Panc1 (cell line): ENCODE results near the gene IFT22. TPM values are rescaled to one million over a fixed set of nuclear protein-coding genes. Genes with fewer than 3 reads are reported as not detected.
"Not testable (repeated sequence)": the region's sequence is repeated elsewhere in the genome, so short reads cannot be mapped to it uniquely, and the experiment has no call there.

ENCODE experiments used
- ATAC-seq: fragments of 200-7000 bp; cut with Tn5 transposase; 2 replicates; pipeline ENCODE4 v1.9.1; 2020; ENCODE audit warnings: mild to moderate bottlenecking, moderate library complexity
- BruUV-seq: library from RNA; stranded (reverse); fragments of 400-500 nt; replicated peaks from 2 replicates; lab custom pipeline; 2021; lab: Mats Ljungman, UMichigan
- CTCF ChIA-PET: fragments of 300-600 bp; sonication (Branson Sonifier 250); formaldehyde crosslinking; loops from one replicate; lab custom pipeline; 2022; ENCODE audit warnings: antibody characterized with exemption; lab: Charles Lee
- POLR2A ChIA-PET: fragments of 300-600 bp; sonication (Branson Sonifier 250); formaldehyde crosslinking; loops from one replicate; lab custom pipeline; 2022; ENCODE audit warnings: antibody characterized with exemption; lab: Charles Lee
- DNase-seq: peaks from one replicate; pipeline ENCODE4 v3.0.0-alpha.2; 2010; ENCODE audit warnings: low read depth, low spot score
- H3K27ac ChIP-seq: 2 replicates; pipeline ENCODE4 v1.5.1; 2011; ENCODE audit warnings: mild to moderate bottlenecking, low read length, inconsistent platforms
- H3K27me3 ChIP-seq: fragments of 200-500 bp; sonication (Bioruptor generic); 2 replicates; pipeline ENCODE4 v1.6.0; 2014; ENCODE audit warnings: low read length, inconsistent platforms; ENCODE audit not compliant: control insufficient read depth, insufficient read depth
- H3K36me3 ChIP-seq: fragments of 200-500 bp; sonication (Bioruptor generic); 2 replicates; pipeline ENCODE4 v1.5.1; 2014; ENCODE audit warnings: inconsistent platforms, mild to moderate bottlenecking, low read length, moderate library complexity; ENCODE audit not compliant: control insufficient read depth, insufficient read depth
- H3K4me1 ChIP-seq: 2 replicates; pipeline ENCODE4 v1.5.1; 2011; ENCODE audit warnings: inconsistent platforms, mild to moderate bottlenecking, low read length, moderate library complexity; ENCODE audit not compliant: control insufficient read depth, insufficient read depth
- H3K4me3 ChIP-seq, 2 experiments: 2 replicates each; pipeline ENCODE4 v1.5.1; 2011 to 2012; ENCODE audit warnings: low read depth in 2 of 2, low read length in 2 of 2, mild to moderate bottlenecking in 2 of 2, inconsistent platforms in 1 of 2, moderate library complexity in 1 of 2
- H3K9me3 ChIP-seq: fragments of 200-500 bp; sonication (Bioruptor generic); 2 replicates; pipeline ENCODE4 v1.5.1; 2014; ENCODE audit warnings: low read depth, mild to moderate bottlenecking, inconsistent platforms, low read length, moderate library complexity; ENCODE audit not compliant: control insufficient read depth, insufficient read depth
- POLR2AphosphoS5 ChIP-seq: IDR thresholded peaks from 2 replicates; pipeline ENCODE4 v1.6.1; 2012; ENCODE audit warnings: mild to moderate bottlenecking, low read depth, low read length, moderate library complexity
- SIN3A ChIP-seq: IDR thresholded peaks from 2 replicates; pipeline ENCODE4 v1.6.1; 2012; ENCODE audit warnings: low read depth, mild to moderate bottlenecking, low read length, moderate library complexity, borderline replicate concordance; ENCODE audit not compliant: insufficient read depth
- TCF7L2 ChIP-seq: IDR thresholded peaks from 2 replicates; pipeline ENCODE4 v1.6.1; 2011; ENCODE audit warnings: mild to moderate bottlenecking, low read depth, low read length, inconsistent platforms
- in situ Hi-C: cut with HindIII; loops from 2 replicates; pipeline ENCODE4 v1.10.0; 2016; ENCODE audit warnings: low sequenced_read_pairs, low pct_unique_long_range_greater_than_20kb
- intact Hi-C: fragments of 100-400 bp; cut with micrococcal nuclease; formaldehyde crosslinking; loops from one replicate; pipeline ENCODE4 v1.10.0; 2022; ENCODE audit not compliant: unreplicated experiment
- total RNA-seq: library from RNA; stranded (reverse); gene quantifications from one replicate; pipeline ENCODE4 v1.2.1, GENCODE V29; 2021; ENCODE audit not compliant: unreplicated experiment
- TF ChIP-seq, protein P1 (sequence below): fragments of 450-650 bp; IDR thresholded peaks from 2 replicates; pipeline ENCODE4 v1.5.1; 2017; ENCODE audit warnings: mild to moderate bottlenecking
- TF ChIP-seq, protein P2 (sequence below), 2 experiments: IDR thresholded peaks; 2 replicates each; pipeline ENCODE4 v1.6.1; 2011 to 2012; ENCODE audit warnings: low read depth in 2 of 2, control low read depth in 1 of 2, low read length in 1 of 2, mild to moderate bottlenecking in 1 of 2, moderate library complexity in 1 of 2; ENCODE audit not compliant: insufficient read depth in 1 of 2

The IFT22 gene
- total RNA-seq, 1 experiment from 2014 or later = 42.4 TPM

GRCh38 chr7:101290186-101291037 lies 31.2 kb downstream of the IFT22 start:
- H3K4me1 ChIP-seq, BruUV-seq, H3K36me3 ChIP-seq, DNase-seq, H3K27me3 ChIP-seq, in situ Hi-C loops, H3K27ac ChIP-seq, H3K4me3 ChIP-seq, H3K9me3 ChIP-seq, intact Hi-C loops, POLR2A ChIA-PET: not testable (repeated sequence)
- peak; percentile 93 for ATAC-seq
- TF ChIP-seq, protein P1, sequence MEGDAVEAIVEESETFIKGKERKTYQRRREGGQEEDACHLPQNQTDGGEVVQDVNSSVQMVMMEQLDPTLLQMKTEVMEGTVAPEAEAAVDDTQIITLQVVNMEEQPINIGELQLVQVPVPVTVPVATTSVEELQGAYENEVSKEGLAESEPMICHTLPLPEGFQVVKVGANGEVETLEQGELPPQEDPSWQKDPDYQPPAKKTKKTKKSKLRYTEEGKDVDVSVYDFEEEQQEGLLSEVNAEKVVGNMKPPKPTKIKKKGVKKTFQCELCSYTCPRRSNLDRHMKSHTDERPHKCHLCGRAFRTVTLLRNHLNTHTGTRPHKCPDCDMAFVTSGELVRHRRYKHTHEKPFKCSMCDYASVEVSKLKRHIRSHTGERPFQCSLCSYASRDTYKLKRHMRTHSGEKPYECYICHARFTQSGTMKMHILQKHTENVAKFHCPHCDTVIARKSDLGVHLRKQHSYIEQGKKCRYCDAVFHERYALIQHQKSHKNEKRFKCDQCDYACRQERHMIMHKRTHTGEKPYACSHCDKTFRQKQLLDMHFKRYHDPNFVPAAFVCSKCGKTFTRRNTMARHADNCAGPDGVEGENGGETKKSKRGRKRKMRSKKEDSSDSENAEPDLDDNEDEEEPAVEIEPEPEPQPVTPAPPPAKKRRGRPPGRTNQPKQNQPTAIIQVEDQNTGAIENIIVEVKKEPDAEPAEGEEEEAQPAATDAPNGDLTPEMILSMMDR = peak; percentile 92
- CTCF ChIA-PET = interaction anchor here (0.6 to 1.1 kb wide), 9 partner anchors 10 to 227 kb away, joined by 3 to 9 read pairs (median 4); no protein-coding TSS in a partner anchor

DNA sequence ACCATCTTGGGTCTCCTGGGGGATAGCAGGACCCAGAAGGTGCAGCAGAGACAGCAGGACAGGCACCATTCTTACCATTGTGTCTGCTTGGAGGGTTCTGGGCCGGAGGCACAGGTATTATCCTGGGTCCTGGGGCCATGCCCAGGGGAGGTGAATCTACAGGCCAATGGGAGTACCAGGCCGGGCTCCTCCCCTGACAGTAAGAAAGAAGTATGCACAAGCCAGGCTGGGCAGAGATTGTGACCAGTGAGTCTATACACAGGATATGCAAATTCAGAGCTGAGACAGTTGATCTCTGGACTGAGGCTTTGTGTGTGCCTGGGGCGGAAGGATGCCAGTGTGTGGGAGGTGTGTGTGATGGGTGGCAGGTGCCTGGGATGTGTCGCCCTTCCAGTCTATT lies 31.9 kb downstream of the IFT22 start:
- in situ Hi-C loops, DNase-seq, BruUV-seq, intact Hi-C loops, H3K36me3 ChIP-seq, H3K4me1 ChIP-seq, H3K27ac ChIP-seq, H3K9me3 ChIP-seq, POLR2A ChIA-PET, H3K4me3 ChIP-seq, H3K27me3 ChIP-seq: not testable (repeated sequence)
- CTCF ChIA-PET = interaction anchor here (0.6 to 1.0 kb wide), 4 partner anchors 97 to 400 kb away, joined by 4 to 9 read pairs (median 4); no protein-coding TSS in a partner anchor
- ATAC-seq = peak; percentile 33; the same call in 1 of the 2 replicates

DNA sequence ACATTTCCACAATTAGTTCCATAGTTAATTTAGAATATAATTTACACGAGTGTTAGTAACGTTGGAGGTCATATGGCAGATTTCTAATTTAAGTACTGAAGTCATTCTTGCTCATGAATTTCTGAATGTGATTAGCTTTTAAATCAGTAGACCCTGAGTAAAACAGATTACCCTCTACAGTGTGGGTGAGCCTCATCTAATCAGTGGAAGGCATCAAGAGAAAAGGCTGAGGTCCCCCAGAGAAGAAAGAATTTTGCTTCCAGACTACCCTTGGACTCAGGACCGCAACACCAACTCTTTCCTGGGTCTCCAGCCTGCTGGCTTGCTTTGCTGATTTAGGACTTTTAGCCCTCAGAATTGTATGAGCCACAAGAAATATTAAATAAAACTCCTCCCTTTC lies 33.2 kb downstream of the IFT22 start:
- no peak for ATAC-seq
- CTCF ChIA-PET = no interaction called here
- BruUV-seq = no TSS peak
- no peak for DNase-seq
- no peaks in the 10 kb centered on the region; the same call in 1 of the 2 replicates for H3K4me1 ChIP-seq
- TF ChIP-seq, protein P2, sequence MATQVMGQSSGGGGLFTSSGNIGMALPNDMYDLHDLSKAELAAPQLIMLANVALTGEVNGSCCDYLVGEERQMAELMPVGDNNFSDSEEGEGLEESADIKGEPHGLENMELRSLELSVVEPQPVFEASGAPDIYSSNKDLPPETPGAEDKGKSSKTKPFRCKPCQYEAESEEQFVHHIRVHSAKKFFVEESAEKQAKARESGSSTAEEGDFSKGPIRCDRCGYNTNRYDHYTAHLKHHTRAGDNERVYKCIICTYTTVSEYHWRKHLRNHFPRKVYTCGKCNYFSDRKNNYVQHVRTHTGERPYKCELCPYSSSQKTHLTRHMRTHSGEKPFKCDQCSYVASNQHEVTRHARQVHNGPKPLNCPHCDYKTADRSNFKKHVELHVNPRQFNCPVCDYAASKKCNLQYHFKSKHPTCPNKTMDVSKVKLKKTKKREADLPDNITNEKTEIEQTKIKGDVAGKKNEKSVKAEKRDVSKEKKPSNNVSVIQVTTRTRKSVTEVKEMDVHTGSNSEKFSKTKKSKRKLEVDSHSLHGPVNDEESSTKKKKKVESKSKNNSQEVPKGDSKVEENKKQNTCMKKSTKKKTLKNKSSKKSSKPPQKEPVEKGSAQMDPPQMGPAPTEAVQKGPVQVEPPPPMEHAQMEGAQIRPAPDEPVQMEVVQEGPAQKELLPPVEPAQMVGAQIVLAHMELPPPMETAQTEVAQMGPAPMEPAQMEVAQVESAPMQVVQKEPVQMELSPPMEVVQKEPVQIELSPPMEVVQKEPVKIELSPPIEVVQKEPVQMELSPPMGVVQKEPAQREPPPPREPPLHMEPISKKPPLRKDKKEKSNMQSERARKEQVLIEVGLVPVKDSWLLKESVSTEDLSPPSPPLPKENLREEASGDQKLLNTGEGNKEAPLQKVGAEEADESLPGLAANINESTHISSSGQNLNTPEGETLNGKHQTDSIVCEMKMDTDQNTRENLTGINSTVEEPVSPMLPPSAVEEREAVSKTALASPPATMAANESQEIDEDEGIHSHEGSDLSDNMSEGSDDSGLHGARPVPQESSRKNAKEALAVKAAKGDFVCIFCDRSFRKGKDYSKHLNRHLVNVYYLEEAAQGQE (IDR thresholded peaks at IDR 0.05; ENCODE audit: insufficient read depth in 1 of 2, low read depth in 2 of 2, low read length in 1 of 2) = no peak
- no peak for TF ChIP-seq TCF7L2
- TF ChIP-seq, protein P1 = no peak
- TF ChIP-seq POLR2AphosphoS5 = no peak
- TF ChIP-seq SIN3A = no peak
- POLR2A ChIA-PET = no interaction called here
- H3K27me3 ChIP-seq = no peaks in the 10 kb centered on the region; the same call in none of the 2 replicates
- H3K27ac ChIP-seq = no peak overlapping the region
- intact Hi-C loops = no loop called here
- no peaks in the 10 kb centered on the region for H3K9me3 ChIP-seq
- H3K4me3 ChIP-seq = no peak overlapping the region
- in situ Hi-C loops = no loop called here
- H3K36me3 ChIP-seq = no peaks in the 10 kb centered on the region
